Kidney epithelial cell (primary cell): ENCODE data around the gene TMSB4X. TPM values are rescaled to one million over a fixed set of nuclear protein-coding genes. Genes with fewer than 3 reads are reported as not detected.
"Not testable (repeated sequence)": the region's sequence is repeated elsewhere in the genome, so short reads cannot be mapped to it uniquely, and the experiment has no call there.

Experiments used
- DNase-seq: peaks from one replicate; pipeline ENCODE4 v3.0.0-alpha.2; 2010; ENCODE audit warnings: low read depth
- H3K27me3 ChIP-seq: 2 replicates; pipeline ENCODE4 v1.6.0; 2011; ENCODE audit warnings: low read length; ENCODE audit not compliant: control insufficient read depth, insufficient read depth
- H3K36me3 ChIP-seq: 2 replicates; pipeline ENCODE4 v1.5.1; 2011; ENCODE audit warnings: low read length; ENCODE audit not compliant: control insufficient read depth, insufficient read depth
- H3K4me3 ChIP-seq: 2 replicates; pipeline ENCODE4 v1.5.1; 2011; ENCODE audit warnings: low read depth, mild to moderate bottlenecking, control low read depth, low read length
- CTCF ChIP-seq: IDR thresholded peaks from 2 replicates; pipeline ENCODE4 v1.5.1; 2011; ENCODE audit warnings: mild to moderate bottlenecking, moderate library complexity, low read length, control low read depth, inconsistent platforms; ENCODE audit not compliant: insufficient read depth, poor library complexity, severe bottlenecking
- total RNA-seq: library from RNA; depleted of rRNA; stranded (reverse); fragments of >200 nt; gene quantifications from 2 replicates; pipeline ENCODE4 v1.2.3, GENCODE V29; 2015

The TMSB4X gene
- total RNA-seq, 1 donor from 2014 or later: 3,601 TPM

- H3K36me3 ChIP-seq: no peaks in the 10 kb centered on the region
- H3K27me3 ChIP-seq: no peaks in the 10 kb centered on the region
- no peak for DNase-seq
- TF ChIP-seq CTCF: no peak
- H3K4me3 ChIP-seq: no peak overlapping the region
Measured at GRCh38 chrX:13009844-13010243, 34.9 kb downstream of the TMSB4X start.

- Histone ChIP-seq H3K27me3 (no peaks in the 10 kb centered on the region), H3K4me3 (no peak overlapping the region), H3K36me3 (no peaks in the 10 kb centered on the region)
- no peak for TF ChIP-seq CTCF
- no peak for DNase-seq
Measured at GRCh38 chrX:13010546-13010945, 35.6 kb downstream of the TMSB4X start.

GRCh38 chrX:13013363-13014110 is 38.6 kb downstream of the TMSB4X start:
- Histone ChIP-seq H3K36me3 (no peaks in the 10 kb centered on the region), H3K4me3 (no peak overlapping the region), H3K27me3 (no peaks in the 10 kb centered on the region)
- DNase-seq: no peak
- TF ChIP-seq CTCF: no peak

GRCh38 chrX:13014111-13015096 is 39.5 kb downstream of the TMSB4X start:
- Histone ChIP-seq H3K4me3 (no peak overlapping the region), H3K27me3 (no peaks in the 10 kb centered on the region), H3K36me3 (no peaks in the 10 kb centered on the region)
- no peak for DNase-seq
- TF ChIP-seq CTCF: no peak

GRCh38 chrX:13015536-13016236 is 40.8 kb downstream of the TMSB4X start:
- DNase-seq: no peak
- Histone ChIP-seq H3K36me3 (no peaks in the 10 kb centered on the region), H3K4me3 (no peak overlapping the region), H3K27me3 (no peaks in the 10 kb centered on the region)
- no peak for TF ChIP-seq CTCF

GRCh38 chrX:13016731-13017130 is 41.8 kb downstream of the TMSB4X start:
- H3K36me3 ChIP-seq, H3K27me3 ChIP-seq, DNase-seq, H3K4me3 ChIP-seq: not testable (repeated sequence)
